IPS-11a (cell line): Measurements from ENCODE around the gene EFS.
"Not testable (repeated sequence)": the region's sequence is repeated elsewhere in the genome, so short reads cannot be mapped to it uniquely, and the experiment has no call there.

Experiments
- H3K4me3 ChIP-seq: one replicate; pipeline ENCODE4 v1.5.1; 2013; ENCODE audit warnings: low read depth, low read length, control low read depth

EFS gene

DNA sequence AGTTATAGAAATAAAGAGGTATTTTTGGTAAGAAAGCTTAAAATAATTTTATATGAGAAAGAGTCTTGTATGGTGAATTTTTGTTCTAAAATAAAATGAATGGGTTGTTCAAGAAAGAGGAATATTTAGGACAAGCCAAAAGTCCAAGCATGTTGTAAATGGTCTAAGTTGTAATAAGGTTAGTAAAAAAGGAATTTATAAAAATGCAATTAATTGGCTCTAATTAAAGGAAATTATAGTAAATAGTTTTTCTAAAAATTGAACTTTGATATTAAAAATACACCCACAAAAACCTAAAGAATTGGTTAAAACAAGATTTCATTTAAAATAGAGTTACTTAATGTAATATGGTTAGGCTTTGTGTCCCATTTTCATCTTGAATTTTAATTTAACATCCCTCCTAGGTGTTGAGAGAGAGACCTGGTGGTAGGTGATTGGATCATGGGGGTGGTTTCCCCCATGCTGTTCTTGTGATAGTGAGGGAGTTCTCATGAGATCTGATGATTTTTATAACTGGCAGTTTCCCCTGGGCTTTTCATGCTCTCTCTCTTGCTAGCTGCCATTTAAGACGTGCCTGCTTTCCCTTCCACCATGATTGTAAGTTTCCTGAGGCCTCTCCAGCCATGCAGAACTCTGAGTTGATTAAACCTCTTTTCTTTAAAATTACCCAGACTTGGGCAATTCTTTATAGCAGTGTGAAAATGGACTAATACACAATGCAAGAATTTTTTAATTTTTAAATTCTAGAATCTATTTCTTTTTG is 25.3 kb downstream of the EFS start:
- H3K4me3 ChIP-seq: no peak overlapping the region

DNA sequence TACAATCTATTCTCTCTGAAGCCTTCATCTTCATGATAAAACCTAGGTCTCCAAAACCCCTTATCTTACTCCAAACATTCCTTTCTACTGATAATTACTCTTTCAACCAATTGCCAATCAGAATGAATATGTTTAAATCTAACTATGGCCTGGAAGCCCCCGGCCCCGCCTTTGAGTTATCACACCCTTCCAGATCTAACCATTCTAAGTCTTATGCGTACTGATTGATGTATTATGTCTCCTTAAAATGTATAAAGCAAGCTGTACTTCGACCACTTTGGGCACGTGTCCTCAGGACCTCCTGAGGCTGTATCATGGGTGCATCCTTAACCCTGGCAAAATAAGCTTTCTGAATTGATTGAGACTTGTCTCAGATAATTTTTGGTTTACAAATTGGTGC is 29.3 kb downstream of the EFS start:
- H3K4me3 ChIP-seq: no peak overlapping the region

DNA sequence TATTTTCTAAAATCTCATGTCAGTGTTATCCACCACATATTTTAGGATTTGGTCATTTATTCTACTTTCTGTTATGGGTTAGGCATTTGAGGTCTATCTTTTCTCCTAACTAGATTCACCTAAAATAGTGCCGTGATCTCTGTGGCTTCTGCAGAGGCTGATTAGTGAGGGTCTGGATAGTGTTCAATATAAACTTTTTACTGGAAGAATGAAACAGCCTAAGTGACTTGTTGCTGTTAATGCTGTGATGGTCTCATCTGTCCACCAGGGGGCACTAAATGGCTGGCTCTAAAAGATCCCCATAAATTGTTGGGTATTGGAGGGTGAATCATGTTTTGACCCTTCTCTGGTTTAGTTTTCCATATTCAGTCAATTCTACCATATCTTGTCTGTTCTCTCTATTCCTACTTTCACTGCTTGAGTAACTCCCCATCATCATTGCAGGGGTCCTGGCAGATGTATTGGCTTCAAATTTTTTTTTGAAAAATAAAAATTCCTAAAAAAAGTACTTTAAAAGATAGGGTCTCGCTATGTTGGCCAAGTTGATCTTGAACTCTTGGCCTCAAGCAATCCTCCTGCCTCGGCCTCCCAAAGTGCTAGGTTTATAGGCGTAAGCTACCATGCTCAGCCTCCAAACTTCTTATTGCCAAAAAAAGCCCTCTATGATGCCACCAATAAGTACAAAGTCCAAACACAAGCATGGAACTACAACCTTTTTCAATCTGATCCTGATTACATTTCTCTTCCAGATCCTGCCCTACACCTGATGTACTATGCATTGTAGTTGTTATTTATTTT is 36.8 kb downstream of the EFS start:
- no peak overlapping the region for H3K4me3 ChIP-seq

DNA sequence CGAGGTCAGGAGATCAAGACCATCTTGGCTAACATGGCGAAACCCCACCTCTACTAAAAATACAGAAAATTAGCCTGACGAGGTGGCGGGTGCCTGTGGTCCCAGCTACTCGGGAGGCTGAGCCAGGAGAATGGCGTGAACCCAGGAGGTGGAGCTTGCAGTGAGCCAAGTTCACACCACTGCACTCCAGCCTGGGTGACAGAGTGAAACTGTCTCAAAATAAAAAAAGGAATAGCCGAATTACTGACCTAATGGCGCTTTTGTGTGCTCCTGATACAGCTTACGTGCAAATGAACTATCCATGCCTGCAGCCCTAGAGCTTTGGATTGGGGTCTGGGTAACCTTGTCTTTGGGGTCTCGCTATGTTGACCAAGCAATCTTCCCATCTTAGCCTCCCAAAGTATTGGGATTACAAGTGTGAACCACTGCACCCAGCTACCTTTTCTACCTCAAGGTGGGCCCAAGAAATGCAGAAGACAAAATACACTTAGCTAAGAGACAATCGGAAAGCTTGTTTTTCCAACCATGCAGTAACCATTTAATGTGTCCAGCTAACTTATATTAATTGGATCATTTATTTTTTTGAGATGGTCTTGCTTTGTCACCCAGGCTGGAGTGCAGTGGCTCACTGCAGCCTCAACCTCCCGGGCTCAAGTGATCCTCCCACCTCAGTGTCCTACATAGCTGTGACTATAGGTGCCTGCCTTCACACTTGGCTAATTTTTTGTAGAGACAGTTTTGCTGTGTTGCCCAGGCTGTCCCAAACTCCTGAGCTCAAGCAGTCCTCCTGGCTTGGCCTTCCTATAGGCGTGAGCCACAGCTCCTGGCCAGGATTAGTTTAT is 38.3 kb downstream of the EFS start:
- H3K4me3 ChIP-seq: no peak overlapping the region

DNA sequence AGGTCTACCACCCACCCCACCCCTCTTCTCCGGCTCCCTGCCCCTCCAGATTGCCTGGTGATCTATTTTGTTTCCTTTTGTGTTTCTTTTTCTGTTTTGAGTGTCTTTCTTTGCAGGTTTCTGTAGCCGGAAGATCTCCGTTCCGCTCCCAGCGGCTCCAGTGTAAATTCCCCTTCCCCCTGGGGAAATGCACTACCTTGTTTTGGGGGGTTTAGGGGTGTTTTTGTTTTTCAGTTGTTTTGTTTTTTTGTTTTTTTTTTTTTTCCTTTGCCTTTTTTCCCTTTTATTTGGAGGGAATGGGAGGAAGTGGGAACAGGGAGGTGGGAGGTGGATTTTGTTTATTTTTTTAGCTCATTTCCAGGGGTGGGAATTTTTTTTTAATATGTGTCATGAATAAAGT is 39.2 kb downstream of the EFS start:
- H3K4me3 ChIP-seq: not testable (repeated sequence)

DNA sequence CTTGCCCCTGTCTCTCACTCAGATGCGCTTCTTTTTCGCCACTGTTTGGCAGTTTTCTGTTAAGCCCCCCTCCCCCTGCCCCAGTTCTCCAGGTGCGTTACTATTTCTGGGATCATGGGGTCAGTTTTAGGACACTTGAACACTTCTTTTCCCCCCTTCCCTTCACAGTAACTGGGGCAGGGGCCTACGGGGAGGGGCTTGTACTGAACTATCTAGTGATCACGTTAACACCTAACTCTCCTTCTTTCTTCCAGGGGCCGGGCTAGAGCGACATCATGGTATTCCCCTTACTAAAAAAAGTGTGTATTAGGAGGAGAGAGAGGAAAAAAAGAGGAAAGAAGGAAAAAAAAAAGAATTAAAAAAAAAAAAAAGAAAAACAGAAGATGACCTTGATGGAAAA is 40.0 kb downstream of the EFS start:
- no peak overlapping the region for H3K4me3 ChIP-seq

DNA sequence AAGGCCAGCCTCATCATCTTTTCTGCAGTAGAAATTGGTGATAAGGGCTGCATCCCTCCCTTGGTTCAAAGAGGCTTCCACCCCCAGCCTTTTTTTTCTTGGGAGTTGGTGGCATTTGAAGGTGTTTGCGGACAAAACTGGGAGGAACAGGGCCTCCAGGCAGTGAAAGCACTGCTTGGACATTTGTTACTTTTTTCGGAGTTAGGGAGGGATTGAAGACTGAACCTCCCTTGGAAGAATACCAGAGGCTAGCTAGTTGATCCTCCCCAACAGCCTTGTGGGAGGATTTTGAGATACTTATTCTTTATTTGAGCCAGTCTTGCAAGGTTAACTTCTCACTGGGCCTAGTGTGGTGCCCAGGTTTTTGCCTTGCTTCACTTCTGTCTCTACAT is 40.5 kb downstream of the EFS start:
- H3K4me3 ChIP-seq: no peak overlapping the region

DNA sequence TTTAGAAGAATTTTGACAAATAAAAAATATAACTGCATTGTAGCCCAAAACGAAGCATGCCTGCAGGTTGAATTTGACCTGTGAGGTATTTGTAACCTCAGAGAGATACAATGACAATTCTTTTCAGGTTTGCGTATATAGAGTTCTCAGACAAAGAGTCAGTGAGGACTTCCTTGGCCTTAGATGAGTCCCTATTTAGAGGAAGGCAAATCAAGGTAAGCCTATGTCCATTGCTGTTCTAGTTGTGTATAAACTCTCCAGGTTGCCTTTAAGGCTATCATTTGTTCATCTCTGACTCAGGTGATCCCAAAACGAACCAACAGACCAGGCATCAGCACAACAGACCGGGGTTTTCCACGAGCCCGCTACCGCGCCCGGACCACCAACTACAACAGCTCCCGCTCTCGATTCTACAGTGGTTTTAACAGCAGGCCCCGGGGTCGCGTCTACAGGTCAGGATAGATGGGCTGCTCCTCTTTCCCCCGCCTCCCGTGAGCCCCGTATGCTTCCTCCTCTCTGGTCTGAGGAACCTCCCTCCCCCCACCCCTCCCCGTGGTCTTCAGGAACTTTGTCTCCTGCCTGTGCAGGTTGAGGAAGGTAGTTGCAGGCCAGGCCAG is 41.0 kb downstream of the EFS start:
- H3K4me3 ChIP-seq: no peak overlapping the region

DNA sequence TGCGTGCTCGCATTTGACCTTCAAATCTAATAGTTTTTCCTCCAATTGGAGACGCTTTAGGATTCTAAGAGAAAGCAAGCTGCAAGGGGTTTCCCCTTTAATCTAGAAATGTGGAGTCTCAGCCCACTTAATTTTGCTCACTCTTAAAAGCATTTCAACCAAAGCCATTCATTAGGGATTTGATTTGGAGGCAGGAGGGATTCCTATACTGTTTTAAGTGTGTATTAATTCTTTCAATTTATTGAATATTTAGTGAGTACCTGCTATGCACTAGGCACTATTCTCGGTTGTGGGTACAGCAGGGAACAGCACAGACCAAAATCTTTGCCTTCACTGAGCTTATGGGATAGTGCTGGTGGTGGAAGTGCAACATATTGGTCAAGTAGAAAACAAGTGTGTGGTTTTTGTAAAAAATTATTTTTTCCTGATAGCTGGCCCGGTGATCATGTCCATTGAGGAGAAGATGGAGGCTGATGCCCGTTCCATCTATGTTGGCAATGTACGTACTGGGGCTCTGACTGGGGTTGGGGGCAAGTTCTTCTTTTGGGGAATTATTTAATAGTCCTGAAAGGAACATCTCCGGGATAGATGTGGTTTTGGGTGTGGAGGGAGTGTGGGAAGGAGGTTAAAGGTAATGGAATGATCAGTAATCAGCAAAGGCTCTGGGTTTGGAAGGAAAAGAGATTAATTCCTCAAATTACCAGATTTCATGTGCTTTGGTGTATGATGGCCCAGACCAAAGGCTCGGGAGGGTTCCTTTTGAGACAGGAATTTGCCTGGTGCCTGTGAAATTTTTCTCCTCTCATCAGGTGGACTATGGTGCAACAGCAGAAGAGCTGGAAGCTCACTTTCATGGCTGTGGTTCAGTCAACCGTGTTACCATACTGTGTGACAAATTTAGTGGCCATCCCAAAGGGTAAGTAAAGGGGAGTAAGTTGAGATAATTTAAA is 42.1 kb downstream of the EFS start:
- peak overlapping the region; percentile 98 for H3K4me3 ChIP-seq

DNA sequence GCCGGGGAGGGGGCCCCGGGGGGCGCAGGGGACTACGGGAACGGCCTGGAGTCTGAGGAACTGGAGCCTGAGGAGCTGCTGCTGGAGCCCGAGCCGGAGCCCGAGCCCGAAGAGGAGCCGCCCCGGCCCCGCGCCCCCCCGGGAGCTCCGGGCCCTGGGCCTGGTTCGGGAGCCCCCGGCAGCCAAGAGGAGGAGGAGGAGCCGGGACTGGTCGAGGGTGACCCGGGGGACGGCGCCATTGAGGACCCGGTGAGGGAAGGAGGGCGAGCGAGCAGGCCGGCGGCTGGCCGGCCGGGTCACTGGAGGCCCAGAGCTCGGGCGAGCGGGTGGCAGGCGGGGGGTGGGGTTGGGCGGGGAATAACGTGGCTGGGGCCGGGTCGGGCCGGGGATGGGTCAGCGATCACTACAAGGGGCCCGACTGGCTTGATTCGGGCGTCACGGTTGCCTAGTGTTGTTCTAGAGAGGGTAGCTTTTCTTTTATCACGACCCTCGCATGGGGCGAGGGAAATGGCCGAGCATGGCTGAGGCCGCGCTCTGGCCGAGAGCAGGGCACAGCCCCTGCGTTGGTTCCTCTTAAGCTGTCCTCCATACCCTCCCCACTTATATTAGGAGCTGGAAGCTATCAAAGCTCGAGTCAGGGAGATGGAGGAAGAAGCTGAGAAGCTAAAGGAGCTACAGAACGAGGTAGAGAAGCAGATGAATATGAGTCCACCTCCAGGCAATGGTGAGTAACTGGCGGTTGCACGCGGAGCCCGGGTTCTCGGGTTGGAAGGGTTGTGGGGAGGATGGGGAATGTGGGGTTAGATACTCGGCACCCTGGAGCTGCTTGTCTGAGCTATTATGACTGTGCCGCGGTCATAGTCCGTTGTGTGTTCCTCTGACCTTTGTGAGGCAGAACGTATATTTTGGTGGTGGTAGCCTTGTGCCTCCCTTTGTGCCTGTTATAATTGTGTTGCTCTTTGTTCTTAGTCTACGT is 43.1 kb downstream of the EFS start:
- peak overlapping the region; percentile 98 for H3K4me3 ChIP-seq

DNA sequence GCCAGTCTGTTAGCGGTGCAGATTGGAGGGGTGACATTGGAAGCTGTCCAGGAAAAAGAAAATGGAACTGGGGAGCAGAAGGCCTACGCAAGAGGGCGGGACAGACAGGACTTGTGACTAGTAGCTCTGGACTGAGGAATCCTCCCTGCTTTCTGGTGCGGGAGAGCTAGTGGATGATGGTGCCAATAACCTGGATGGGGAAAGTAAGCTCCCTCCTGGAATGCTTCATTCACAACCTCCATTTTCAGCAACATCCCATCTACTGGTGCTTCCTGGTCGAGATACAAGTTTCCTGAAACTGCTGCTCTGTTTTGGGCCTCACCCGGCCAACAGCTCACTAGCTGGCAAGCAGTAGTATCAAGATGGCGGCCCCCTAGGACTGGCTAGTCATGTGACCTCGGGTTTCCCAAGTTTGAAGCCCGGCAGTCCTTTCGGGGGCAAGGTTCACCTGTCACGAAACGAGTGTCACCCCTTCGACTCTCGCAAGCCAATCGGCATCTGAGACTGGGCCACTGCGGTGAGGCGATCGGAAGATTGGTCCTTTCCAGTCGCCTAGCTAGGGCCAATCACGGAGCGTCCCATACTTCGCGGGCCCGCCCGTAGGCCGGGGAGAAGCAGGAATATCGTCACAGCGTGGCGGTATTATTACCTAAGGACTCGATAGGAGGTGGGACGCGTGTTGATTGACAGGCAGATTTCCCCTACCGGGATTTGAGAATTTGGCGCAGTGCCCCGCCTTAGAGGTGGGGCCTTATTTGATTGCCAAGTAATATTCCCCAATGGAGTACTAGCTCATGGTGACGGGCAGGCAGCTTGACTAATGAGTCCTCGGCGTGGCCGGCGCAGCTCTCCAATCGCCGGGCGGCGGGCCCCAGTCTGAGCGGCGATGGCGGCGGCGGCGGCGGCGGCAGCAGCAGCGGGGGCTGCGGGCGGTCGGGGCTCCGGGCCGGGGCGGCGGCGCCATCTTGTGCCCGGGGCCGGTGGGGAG is 44.1 kb downstream of the EFS start, which contains the start of gene PABPN1:
Gene PABPN1, plus strand, starts transcription at position 874 of the 988 bp plus-strand sequence. Its CDS starts 13 bp downstream, at position 887.
- H3K4me3 ChIP-seq: peak within 1 kb of the TSS; percentile 98

DNA sequence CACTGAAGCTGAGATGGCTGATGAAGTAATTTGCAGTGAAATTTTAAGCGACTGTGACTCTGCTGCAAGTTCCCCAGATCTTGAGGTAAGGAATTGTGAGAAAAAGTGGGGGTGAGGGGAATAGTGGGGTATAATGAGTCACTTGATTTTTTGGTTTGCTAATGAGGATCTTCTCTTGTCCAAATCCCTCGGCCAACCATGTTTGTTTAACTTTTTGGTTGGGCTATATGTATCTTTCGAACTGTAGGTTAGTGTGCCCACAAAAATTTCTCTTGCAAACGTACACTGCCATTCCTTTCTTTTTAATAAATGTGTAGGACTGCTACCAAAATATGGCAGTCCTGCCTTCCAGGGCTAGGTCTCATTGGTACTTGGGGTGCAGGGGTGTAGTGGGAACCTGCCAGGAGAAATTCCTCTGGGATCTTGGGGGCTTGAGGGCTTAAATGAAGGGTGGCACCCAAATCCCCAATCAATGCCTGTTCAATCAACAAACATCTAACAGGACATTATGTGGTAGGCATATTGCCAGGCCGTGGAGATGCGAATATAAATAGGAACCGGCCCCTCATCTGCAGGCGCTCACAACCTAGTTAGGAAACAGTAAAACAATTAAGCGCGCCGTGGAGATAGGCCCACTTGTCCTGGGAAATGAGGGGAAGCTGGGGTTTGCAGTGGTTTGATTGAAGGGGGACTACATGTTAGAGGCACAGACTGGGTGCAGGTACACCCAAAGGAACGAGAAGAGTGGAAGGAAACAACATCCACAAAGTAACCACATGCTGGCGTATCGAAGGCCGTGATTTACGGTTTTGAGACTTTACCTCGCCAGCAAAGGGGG is 45.0 kb downstream of the EFS start:
- H3K4me3 ChIP-seq: peak overlapping the region; percentile 60

DNA sequence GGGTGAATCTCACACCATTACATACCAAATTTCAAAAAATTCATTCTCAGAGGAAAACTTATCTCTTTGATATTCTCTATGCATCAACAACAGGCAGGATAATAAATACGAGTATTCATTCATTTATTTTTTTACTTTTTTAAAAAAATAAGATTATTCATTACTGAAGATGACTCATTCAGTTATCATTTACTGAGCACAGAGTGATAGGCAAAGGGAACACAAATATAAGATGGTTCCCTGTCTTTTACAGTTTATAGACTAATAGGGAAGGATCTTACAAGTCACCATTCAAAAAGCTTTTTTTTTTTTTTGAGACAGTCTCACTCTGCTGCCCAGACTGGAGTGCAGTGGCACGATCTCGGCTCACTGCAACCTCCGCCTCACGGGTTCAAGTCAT is 48.7 kb downstream of the EFS start:
- H3K4me3 ChIP-seq: no peak overlapping the region

DNA sequence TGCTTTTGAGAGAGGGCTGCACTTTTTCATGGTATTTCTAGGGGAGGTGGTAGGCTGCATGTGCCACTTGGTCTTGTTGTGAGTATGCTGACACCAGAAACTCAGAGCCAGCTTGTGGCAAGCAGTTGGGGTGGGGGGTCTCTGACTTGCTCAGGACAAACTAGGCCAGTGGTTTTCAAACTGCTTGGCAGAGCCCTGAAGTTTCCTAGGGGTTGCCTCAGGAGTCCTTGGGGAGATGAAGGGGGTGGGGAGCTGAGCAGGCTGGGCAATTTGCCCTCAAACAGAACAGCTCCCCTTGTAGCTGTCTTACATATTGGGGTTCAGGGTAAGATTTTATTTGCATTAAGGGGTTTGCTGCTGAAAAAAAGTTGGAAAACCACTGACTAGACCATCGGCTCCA is 54.4 kb downstream of the EFS start:
- no peak overlapping the region for H3K4me3 ChIP-seq

DNA sequence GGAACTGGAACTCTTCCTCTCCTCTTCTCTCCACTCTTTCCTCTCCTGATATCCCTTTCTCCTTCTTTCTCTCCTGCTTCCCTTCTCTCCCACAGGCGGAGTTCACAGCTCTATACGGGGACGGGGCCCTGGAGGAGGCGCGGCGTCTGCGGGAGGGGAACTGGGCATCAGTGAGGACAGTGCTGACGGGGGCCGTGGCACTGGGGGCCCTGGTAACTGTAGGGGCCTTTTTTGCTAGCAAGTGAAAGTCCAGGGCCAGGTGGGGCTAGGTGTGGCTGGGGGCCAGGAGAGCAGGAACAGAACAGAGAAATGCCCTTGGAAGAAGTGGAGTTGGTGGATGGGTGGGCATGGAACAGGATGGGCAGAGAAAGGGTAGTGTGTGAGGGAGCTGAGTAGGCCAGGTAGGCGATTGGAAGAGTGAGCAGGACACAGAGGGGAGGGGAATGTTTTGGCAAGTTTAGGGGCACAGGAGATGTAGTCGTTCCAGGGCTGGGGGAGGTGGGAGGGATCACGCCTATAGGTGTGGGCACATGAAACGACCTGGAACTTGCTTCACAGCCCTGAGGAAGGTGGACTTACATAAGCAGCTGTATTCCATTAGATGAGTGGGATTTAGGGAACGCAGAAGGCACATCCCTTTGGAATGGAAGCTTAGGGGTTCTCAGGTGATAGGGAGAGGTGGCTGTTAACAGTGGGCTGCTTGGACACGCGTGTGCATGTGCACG is 56.1 kb downstream of the EFS start:
- H3K4me3 ChIP-seq: no peak overlapping the region
